OCI-M2 (cell line): ENCODE measurements around the gene SUPT7L.
"Not testable (repeated sequence)": the region's sequence is repeated elsewhere in the genome, so short reads cannot be mapped to it uniquely, and the experiment has no call there.

Experiments
- DNase-seq: peaks from one replicate; lab custom pipeline; 2025; ENCODE audit not compliant: unreplicated experiment; lab: John Stamatoyannopoulos, UW

Gene SUPT7L

DNA sequence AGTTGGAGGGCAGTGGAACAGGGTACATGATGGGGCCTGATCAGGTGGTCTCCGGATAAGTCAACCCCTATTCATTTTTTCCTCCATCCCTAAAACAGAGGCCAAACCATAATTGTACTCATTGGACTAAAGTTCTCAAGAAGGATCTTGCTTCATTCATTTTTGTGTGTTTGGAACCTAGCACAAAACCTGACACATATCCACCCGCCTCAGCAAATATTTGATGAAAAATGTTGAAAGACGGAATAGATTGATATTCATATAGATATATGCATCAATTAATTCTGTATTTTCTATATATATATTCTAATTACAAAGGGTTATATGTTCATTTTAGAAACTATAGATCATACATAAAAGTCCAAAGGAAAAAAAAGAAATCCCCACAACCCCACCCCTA is 22.2 kb upstream of the SUPT7L start:
- DNase-seq = no peak

DNA sequence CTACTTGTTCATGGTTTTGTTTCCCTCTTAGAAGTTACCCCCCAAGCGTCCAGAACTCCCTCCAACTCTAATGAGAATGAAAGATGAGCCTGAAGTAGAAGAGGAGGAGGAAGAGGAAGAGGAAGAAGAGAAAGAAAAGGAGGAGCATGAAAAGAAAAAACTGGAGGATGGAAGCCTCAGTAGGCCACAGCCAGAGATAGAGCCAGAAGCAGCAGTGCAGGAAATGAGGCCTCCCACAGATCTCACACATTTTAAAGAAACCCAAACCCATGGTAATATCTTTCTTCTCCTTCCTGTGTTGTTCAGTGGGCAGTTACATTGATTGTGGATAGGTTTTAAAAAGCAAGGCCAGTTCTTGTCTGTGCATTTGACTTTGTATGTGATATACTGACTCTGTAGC is 21.6 kb upstream of the SUPT7L start:
- not testable (repeated sequence) for DNase-seq

DNA sequence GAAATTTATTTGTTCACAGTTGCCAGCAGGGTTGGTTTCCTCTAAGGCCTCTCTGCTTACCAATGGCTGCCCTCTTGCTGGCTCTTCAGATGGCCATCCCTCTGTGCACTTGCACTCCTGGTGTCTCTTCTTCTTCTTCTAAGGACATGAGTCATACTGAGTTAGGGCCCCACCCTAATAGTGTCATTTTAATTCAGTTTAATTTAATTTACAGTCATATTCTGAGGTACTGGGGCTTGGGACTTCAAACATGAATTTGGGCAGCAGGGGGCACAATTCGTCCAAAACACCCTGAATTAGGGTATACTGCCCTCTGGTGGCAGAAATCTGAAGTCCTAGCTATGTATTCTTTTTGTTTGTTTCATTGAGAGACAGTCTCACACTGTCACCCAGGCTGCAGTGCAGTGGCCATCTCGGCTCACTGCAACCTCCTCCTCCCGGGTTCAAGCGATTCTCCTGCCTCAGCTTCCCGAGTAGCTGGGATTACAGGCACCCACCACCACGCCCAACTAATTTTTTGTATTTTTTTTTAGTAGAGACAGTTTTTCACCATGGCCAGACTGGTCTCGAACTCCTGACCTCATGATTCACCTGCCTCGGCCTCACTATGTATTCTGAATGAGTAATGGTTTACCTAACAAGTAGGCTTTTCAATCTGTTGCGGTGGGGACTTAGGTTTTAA is 20.1 kb upstream of the SUPT7L start:
- DNase-seq = peak; percentile 72

DNA sequence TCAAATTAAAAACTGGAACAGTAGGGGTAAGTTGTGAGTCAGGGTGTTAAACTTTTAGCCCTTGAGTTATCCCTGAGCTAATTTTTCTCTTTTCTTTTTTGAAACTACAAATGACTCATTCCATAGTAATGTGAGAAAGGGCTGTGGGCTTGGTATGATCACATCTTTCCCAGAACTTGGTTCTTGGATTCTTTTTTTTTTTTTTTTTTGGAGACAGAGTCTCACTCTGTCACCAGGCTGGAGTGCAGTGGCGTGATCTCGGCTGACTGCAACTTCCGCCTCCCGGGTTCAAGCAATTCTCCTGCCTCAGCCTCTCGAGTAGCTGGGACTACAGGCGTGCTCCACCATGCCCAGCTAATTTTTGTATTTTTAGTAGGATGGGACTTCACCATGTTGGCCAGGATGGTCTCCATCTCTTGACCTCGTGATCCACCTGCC is 18.9 kb upstream of the SUPT7L start:
- DNase-seq = not testable (repeated sequence)

DNA sequence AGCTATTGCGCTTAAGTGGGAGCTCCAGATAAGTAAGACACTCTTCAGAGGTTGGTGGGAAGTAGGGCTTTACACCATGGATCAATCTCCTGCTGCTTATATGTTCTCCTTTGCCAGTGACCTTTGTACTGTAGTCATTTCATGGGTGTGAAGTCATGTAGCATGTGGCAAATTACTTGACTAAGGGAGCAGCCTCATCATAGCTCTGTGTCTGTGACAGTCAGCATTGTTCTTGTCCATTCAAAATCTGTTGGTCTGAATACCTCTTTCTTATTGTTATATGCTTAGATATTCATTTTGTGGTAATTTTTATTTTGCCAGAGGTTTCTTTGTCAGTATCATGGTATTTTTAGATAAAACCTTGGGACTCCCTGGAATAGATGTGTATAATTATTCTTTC is 18.4 kb upstream of the SUPT7L start:
- DNase-seq = no peak

DNA sequence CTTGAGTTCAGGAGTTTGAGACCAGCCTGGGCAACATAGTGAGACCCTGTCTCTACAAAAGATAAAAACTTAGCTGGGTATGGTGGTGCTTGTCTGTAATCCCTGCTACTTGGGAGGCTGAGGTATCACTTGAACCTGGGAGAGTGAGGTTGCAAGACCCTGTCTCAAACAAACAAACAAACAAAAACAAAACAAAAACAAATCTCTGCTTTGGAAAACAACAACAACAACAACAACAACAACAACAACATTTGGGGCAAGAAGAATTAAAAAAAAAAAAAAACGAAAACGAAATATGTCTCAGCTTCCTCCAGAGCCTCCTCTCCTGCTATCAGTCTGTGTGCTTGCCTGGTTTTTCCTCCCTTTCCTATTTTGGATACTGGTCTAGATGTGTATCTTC is 17.2 kb upstream of the SUPT7L start:
- DNase-seq = no peak

DNA sequence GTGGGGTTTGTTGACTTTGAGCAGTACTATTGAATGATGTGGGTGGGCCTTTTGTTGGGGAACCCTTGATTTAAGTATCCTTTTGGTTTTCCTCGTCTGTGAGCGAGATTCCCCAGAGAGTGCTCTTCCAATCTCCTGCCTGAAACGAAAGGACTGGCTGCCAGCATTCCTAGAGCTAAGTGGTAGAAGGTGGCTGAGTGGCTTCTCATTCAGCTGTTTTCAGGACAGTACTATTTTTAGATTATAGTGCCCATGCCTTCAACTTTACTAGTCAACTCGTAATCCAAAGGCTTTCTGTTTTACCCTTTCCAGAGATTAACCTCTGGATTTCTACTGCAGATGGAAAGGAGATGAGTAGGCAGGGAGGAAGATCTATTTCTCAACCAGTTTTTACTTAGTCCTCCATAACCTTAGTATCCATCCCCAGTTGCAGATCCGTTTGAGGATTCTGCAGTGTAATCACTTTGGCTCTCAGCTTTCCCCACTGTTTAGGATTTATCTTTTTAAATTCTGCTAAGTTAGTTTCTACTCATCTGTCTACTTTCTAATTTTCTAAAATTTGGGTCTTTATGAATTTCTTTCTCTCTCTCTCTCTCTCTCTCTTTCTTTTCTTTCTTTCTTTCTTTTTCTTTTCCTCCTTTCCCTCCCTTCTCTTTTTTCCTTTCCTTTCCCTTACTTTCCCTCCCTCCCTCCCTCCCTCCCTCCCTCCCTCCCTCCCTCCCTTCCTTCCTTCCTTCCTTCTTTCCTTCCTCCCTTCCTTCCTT is 9.5 kb upstream of the SUPT7L start:
- DNase-seq = no peak

DNA sequence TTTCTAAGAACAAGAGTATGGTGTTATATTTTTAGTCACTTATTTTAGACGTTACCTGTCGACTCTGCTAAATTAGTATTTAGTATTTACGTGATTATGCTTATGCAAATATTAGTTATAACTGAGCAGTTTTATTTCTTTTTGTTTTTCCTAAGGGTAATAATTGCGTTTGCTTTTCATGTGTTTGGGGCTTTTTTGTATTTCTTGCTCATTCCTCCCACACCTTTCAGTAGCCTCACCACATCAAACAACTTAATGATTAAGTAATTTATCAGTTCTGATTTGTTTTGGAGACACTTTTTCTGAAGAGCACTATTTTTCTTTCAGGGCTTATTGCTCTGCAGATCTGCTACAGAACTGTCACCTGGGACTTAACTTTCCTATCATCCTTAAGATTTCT is 7.8 kb upstream of the SUPT7L start:
- DNase-seq = no peak

DNA sequence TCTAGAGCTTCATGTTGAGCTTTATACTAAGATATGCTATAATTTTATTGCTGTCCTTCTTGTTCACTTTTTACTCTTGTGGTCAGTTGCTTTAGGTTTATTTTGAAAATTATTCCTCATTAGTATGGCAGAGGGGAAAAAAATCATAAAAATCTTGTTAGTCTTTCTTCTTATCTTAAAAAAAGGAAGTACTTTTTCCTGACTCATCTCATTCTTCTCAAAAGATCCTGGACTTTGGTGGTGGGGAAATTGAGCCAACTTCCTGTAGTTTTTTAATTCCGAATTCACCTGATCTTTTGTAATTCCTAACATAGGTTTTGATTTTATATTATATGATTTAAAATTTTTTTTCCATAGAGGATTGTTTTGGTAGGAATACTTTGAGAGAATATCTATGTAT is 4.0 kb upstream of the SUPT7L start:
- DNase-seq = no peak

DNA sequence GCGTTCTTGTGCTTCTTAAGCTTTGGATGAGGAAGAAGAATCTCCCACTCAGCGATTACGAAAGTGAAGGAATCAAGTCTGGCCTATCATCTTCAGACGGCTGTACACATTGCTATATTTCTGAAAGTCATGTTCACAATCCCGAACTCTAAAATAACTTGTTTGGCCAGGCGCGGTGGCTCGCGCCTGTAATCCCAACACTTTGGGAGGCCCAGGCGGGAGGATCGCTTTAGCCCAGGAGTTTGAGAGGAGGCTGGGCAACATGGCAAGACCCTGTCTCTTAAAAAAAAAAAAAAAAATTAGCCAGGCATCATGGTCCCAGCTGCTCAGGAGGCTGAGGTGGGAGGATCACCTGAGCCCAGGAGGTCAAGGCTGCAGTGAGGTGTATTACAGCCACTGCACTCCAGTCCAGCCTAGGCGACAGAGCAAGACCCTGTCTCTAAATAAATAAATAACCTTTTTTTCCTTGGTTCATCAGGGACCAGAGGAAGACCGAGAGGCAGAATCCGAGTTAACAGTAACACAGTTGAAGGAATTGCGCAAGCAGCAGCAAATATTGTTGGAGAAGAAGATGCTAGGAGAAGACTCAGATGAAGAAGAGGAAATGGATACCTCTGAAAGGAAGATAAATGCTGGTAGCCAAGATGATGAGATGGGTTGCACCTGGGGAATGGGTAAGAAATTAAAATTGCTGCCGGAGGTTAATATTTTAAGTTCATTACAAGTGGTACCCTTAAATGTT is 1.4 kb upstream of the SUPT7L start:
- no peak for DNase-seq

DNA sequence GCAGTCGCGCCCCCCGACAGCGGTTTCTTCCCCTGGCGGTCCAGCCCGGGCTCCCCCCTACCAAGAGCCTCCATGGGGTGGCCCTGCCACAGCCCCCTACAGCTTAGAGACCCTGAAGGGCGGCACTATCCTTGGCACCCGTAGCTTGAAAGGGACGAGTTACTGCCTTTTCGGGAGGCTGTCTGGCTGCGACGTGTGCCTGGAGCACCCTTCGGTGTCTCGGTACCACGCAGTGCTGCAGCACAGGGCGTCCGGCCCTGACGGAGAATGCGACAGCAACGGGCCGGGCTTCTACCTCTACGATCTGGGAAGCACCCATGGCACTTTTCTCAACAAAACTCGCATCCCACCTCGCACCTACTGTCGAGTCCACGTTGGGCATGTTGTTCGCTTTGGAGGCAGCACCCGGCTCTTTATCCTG is 750 bp upstream of the SUPT7L start:
- DNase-seq = no peak

DNA sequence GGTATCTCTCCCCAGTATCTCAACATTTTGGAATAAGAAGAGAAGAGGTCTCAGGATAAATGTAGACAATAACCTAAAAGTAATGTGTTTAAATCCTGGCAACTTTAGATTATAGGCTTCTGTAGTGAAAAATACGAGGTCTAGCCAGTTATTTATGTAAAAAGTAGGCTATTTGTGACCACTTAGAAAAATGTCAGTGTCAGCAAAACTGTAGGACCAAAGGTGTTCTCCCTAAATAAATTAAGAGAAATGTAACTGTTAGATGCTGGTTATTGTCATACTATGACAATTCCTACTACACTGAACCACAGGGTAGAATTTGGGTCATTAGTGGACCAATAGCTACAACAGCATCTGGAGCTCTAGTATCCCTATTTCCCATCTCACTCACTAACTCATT is 2.0 kb downstream of the SUPT7L start:
- DNase-seq = no peak

DNA sequence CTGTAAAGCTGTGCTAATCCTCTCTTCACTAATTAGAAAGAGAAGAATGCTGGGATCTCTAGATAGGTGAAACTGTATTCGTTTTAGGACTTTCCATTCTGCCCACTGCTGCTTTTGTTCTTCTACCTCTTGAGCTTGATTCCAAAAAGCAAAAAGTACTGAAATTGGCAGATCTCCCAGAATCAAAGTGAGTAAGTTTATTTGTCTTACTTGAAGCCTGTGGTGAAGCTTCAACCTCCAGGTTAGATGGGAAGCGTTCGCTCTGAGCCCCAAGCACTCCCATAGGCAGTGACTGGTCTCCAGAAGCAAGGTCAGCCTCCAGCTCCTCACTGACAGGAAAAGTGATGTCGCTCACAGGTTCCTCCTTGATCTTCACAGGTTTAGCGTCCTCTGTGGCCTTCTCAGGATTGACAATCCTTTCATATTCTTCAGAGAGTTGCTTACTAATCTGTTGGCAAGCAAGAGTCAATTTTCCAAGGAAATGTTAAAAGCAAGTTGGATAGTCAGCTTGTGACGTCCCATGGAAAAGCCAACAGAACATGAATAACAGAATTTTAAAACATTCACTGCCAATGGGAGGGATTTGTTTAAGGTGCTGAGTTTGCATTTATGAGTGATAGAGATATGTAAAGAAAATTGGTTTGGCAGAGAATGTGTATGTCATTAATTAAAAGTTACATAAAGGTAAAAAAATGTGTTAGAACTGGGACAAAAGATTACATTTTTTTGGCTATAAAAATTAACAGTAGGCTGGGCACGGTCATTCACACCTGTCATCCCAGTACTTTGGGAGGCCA is 8.1 kb downstream of the SUPT7L start:
- no peak for DNase-seq

DNA sequence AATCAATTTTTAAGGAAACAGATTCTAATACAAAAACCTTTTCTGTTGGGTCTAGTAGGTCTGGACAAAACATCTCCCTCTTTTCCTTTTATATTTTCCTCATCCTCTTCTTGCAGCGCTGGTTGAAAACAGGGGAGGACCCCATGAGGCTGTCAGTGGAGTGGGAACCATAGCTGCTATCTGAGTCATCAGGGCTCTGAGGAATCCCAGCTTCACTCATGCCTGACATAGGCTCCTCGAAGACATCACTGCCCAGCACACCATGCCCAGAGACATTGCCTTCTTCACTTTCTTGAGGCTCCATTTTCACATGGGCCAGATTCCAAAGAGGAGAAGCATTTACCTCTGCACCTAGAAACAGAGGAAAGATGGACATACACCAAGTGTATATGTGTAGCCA is 10.0 kb downstream of the SUPT7L start:
- DNase-seq = no peak

DNA sequence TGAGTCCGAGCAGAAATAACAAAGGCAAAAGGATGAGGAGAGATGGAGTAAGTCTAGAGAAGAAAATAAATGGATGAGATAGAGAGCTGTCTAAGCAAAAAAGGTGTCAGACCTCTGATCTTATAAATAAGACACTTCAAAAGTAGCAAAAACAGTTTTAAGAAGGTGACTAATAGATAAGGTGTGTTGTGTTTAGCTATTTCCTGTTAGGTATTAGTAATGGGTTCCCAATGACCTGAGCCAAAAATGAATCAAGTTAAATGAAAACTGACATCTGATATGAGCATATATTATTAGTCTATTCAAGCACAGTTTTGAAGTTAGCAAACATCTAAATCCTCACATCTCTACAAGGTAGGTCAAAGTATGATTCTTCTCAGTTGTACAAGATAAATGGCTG is 10.6 kb downstream of the SUPT7L start:
- no peak for DNase-seq

DNA sequence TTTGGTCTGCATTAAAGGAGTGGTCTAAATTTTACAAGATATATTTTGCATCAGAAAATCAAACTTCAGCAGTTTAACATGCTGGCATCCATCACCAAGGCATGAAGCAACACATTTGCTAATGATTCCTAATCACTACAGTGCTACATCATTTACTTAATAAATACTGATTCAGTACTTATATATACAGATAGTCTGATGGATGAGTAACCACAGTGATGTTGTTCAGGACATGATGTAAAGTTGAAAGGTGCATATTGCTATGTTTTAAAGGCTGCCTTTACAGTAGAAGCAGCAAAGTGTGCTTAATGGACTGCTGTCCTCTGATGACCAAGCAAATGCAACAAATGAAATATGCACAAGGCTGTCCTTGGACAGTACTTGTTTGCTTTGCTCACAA is 11.1 kb downstream of the SUPT7L start:
- no peak for DNase-seq

DNA sequence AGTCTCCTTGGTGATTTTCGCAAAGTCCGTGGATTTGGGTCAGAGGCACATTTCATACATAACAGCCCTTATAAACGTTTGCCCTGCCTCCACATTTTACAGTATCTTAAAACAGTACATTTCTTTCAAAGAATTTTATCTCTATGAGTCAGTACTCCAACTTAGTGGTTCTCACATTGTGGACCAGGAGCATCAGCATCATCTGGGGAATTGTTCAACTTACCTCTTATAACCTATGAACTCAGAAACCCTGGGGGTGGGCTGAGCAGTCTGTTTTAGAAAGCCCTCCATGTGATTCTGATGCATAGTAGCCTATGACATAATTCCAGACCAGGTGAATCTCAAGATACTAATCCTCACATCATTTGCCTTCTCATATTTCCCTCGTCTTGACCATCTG is 12.4 kb downstream of the SUPT7L start:
- DNase-seq = no peak

DNA sequence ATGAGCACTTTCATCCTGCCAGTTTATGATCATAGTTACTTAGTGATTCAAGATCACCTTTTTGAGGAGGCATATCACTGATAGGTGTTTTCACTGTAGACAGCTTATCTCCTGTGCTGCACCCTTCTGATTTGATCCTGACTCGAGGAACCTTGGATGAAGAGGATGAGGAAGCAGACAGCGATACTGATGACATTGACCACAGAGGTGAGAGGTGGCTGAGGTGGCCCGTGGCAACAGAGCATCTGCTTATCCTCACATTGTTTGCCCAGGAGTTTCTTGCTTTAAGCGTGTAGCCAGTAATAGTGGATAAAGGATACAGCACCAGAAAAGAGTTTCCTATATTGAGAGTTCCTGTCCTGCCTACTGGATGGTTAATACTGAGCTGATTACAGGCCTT is 15.7 kb downstream of the SUPT7L start:
- DNase-seq = no peak

DNA sequence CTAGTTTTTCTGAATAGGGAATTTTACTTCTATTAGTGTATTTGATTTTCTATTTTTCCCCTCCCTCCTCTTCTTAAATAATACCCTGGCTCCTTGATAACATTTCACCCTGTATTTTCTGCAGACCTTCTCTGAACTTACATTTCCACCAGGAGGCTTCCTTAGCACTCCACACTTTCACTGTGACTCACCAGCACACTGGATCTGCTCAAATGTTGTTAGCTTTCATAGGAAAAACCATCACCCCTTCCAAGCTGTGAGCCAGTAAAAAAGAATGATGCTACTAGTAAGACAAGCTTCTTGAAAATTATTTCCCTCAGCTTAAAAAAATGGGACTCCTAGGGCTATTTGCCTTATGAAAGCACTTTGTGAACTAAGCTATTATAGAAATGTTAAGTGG is 16.1 kb downstream of the SUPT7L start:
- DNase-seq = no peak

DNA sequence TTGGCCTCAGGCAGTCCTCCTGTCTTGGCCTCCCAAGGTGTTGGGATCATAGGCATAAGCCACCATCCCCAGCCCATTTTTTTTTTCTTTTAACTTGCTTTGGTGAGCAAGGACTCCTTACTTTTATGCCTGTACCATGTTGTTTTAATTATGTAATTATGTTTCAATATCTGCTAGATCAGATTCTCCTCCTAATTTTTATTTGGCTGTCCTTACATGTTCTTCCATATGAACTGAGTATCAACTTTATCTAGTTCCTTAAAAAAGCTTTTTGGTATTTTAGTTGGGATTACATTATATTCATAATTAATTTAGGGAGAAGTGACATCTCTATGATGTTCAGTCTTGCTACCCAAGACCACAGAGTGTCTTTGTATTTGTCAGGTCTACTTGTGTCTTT is 18.2 kb downstream of the SUPT7L start:
- DNase-seq = no peak

DNA sequence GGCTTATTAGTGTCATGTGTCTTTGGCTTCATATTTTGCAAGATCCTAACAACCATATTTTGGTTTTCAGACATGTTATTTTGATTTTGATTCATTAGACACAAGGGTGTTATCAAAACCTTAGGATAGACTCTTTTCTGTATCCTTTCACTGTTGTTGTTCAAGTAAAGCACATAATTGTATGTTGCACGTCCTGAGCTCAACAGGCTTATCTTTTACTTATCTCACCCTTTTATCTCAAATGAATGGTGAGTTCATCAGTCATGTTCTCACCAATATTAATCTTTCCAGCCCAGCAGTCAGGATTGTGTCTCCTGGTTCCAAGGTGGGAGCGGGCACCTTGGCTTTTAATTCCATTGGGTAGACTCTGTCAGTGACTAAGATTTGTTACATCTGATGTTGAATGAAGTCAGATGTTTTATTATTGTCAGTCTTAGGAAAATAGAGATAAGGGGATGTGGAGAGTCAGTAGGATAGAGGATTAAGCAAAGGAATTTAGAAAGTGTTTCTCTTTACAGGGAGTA is 22.6 kb downstream of the SUPT7L start:
- no peak for DNase-seq
